Ascending aorta (tissue), 2 donors: ENCODE measurements around the gene PGAP3. TPM values are rescaled to one million over a fixed set of nuclear protein-coding genes. Genes with fewer than 3 reads are reported as not detected.
"Not testable (repeated sequence)": the region's sequence is repeated elsewhere in the genome, so short reads cannot be mapped to it uniquely, and the experiment has no call there.

Source experiments
- DNase-seq, 2 donors: peaks; one replicate each; pipeline ENCODE4 v3.0.0-alpha.2; 2019; ENCODE audit warnings: low spot score in 2 of 2
- H3K27ac ChIP-seq, 2 donors: fragments of 200-600 bp; sonication (generic); one replicate each; pipeline ENCODE4 v1.5.1; 2016 to 2017; ENCODE audit warnings: mild to moderate bottlenecking in 1 of 2
- H3K27me3 ChIP-seq: fragments of 200-600 bp; sonication (generic); one replicate; pipeline ENCODE4 v1.5.1; 2017
- H3K36me3 ChIP-seq, 2 donors: fragments of 200-600 bp; sonication (generic); one replicate each; pipeline ENCODE4 v1.5.1; 2016
- H3K4me1 ChIP-seq, 2 donors: fragments of 200-600 bp; sonication (generic); one replicate each; pipeline ENCODE4 v1.5.1; 2016 to 2017; ENCODE audit warnings: mild to moderate bottlenecking in 1 of 2
- H3K4me3 ChIP-seq, 2 donors: fragments of 200-600 bp; sonication (generic); one replicate each; pipeline ENCODE4 v1.5.1; 2016 to 2017; ENCODE audit warnings: mild to moderate bottlenecking in 1 of 2
- H3K9me3 ChIP-seq, 2 donors: fragments of 200-600 bp; sonication (generic); one replicate each; pipeline ENCODE4 v1.5.1; 2016
- intact Hi-C: fragments of 100-400 bp; cut with DNase I; formaldehyde crosslinking; loops from one replicate; pipeline ENCODE4 v1.15.1; 2023
- total RNA-seq: library from RNA; depleted of rRNA; stranded (reverse); fragments of >200 nt; gene quantifications from one replicate; pipeline ENCODE4 v1.1.0, GENCODE V29; 2016
- TF ChIP-seq, protein P1 (sequence below), 3 experiments: fragments of 200-600 bp in 2 of 3; fragments of 450-650 bp in 1 of 3; sonication (generic) in 2 of 3; IDR thresholded peaks; one replicate each; pipeline ENCODE4 v1.5.1; 2016 to 2019; ENCODE audit warnings: antibody characterized with exemption in 3 of 3, mild to moderate bottlenecking in 1 of 3, moderate library complexity in 1 of 3

The PGAP3 gene
- total RNA-seq, 1 donor from 2014 or later = 29.5 TPM

DNA sequence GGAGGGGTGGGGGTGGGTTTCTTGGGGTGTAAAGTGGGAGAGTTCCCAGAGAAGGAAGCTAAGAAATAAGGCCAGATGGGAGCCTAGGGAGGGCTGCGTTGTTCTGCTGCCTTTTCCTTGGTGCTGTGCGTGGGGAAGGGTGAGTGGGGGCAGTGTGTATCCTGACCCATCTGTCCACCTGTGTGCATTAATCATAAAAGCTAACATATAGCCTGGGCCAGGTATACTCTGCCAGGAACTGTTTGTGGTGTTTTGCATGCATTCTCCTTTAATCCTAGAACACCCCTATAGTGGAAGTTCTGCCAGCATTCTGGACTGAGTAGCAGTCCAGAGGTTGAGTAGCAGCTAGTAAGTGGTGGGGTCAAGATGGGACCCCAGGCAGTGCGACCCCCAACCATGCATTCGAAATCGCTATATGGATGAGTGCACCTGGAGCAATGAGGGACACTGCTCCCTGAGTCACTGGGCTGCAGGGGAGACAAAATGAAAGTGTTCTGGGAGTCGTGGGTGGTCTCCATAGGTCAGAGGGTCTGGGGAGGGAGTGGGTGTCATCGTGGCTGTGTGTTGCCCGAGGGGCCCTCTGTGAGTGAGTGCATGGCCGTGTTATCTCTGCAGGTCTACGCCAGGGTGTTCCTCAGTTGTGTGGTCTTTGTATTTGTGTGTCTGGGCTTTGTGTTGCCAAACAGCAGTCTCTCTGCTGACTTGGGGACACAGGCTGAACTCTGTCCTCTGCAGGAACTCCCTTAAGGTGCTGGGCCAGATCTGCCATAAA is 13.3 kb upstream of the PGAP3 start:
- intact Hi-C loops = no loop called here
- no peaks in the 10 kb centered on the region for H3K9me3 ChIP-seq
- H3K27me3 ChIP-seq = no peaks in the 10 kb centered on the region
- H3K36me3 ChIP-seq = no peaks in the 10 kb centered on the region
- TF ChIP-seq, protein P1, sequence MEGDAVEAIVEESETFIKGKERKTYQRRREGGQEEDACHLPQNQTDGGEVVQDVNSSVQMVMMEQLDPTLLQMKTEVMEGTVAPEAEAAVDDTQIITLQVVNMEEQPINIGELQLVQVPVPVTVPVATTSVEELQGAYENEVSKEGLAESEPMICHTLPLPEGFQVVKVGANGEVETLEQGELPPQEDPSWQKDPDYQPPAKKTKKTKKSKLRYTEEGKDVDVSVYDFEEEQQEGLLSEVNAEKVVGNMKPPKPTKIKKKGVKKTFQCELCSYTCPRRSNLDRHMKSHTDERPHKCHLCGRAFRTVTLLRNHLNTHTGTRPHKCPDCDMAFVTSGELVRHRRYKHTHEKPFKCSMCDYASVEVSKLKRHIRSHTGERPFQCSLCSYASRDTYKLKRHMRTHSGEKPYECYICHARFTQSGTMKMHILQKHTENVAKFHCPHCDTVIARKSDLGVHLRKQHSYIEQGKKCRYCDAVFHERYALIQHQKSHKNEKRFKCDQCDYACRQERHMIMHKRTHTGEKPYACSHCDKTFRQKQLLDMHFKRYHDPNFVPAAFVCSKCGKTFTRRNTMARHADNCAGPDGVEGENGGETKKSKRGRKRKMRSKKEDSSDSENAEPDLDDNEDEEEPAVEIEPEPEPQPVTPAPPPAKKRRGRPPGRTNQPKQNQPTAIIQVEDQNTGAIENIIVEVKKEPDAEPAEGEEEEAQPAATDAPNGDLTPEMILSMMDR (IDR thresholded peaks at IDR 0.05) = no peak
- H3K4me3 ChIP-seq = peak overlapping the region; percentile 84
- DNase-seq = no peak
- peak overlapping the region; percentile 87 to 91 for H3K27ac ChIP-seq
- H3K4me1 ChIP-seq = peaks cover 7 to 35% of the 10 kb centered on the region in 2 donors

GRCh38 chr17:39700148-39700987 is 12.5 kb upstream of the PGAP3 start:
- intact Hi-C loops = loop anchor here (1.0 kb wide), 1 partner anchor 12 kb away; the partner anchor contains the start of gene PGAP3
- H3K4me1 ChIP-seq = peaks cover 0 to 26% of the 10 kb centered on the region in 2 donors
- no peaks in the 10 kb centered on the region for H3K27me3 ChIP-seq
- TF ChIP-seq, protein P1 (IDR thresholded peaks at IDR 0.05) = no peak
- no peak for DNase-seq
- H3K9me3 ChIP-seq = no peaks in the 10 kb centered on the region
- peak overlapping the region; percentile 87 to 91 for H3K27ac ChIP-seq
- H3K36me3 ChIP-seq = no peaks in the 10 kb centered on the region
- peak overlapping the region; percentile 84 for H3K4me3 ChIP-seq

- DNase-seq = peak in 1 of 2 donors; percentile 90
- H3K9me3 ChIP-seq = no peaks in the 10 kb centered on the region
- peak within 1 kb of the TSS; percentile 87 to 91 for H3K27ac ChIP-seq
- peak within 1 kb of the TSS; percentile 84 for H3K4me3 ChIP-seq
- H3K4me1 ChIP-seq = peaks cover 0 to 21% of the 10 kb centered on the region in 2 donors
- no peaks in the 10 kb centered on the region for H3K27me3 ChIP-seq
- TF ChIP-seq, protein P1 (IDR thresholded peaks at IDR 0.05) = no peak
- H3K36me3 ChIP-seq = no peaks in the 10 kb centered on the region
- intact Hi-C loops = loop anchor here (1.0 kb wide), 1 partner anchor 11 kb away; the partner anchor contains the start of gene PGAP3
These were observed 11.9 kb upstream of the PGAP3 start, which contains the start of gene ERBB2 for GRCh38 chr17:39699818-39700147. Gene ERBB2 (plus strand): TSS chr17:39700064. CDS start chr17:39700239, 175 bp downstream.

GRCh38 chr17:39699157-39699817 is 11.4 kb upstream of the PGAP3 start:
- peak overlapping the region; percentile 84 for H3K4me3 ChIP-seq
- H3K27me3 ChIP-seq, DNase-seq, H3K36me3 ChIP-seq, H3K9me3 ChIP-seq, intact Hi-C loops: not testable (repeated sequence)
- H3K27ac ChIP-seq = peak overlapping the region; percentile 87 to 91
- peaks cover 0 to 17% of the 10 kb centered on the region in 2 donors for H3K4me1 ChIP-seq

- Histone ChIP-seq H3K4me3 (no peak overlapping the region), H3K27me3 (no peaks in the 10 kb centered on the region), H3K27ac (no peak overlapping the region), H3K4me1 (peaks cover 0 to 13% of the 10 kb centered on the region in 2 donors), H3K36me3 (no peaks in the 10 kb centered on the region), H3K9me3 (no peaks in the 10 kb centered on the region)
- intact Hi-C loops = no loop called here
- TF ChIP-seq, protein P1 (IDR thresholded peaks at IDR 0.05) = no peak
- no peak for DNase-seq
These were observed 10.1 kb upstream of the PGAP3 start for GRCh38 chr17:39697961-39698360.
